ENCODE results near the gene IL36RN. TPM values are rescaled to one million over a fixed set of nuclear protein-coding genes. Genes with fewer than 3 reads are reported as not detected.

IL36RN gene
- total RNA-seq (2014; rRNA removed; shearing (Covaris generic)), result not detected in 2 replicates

DNA sequence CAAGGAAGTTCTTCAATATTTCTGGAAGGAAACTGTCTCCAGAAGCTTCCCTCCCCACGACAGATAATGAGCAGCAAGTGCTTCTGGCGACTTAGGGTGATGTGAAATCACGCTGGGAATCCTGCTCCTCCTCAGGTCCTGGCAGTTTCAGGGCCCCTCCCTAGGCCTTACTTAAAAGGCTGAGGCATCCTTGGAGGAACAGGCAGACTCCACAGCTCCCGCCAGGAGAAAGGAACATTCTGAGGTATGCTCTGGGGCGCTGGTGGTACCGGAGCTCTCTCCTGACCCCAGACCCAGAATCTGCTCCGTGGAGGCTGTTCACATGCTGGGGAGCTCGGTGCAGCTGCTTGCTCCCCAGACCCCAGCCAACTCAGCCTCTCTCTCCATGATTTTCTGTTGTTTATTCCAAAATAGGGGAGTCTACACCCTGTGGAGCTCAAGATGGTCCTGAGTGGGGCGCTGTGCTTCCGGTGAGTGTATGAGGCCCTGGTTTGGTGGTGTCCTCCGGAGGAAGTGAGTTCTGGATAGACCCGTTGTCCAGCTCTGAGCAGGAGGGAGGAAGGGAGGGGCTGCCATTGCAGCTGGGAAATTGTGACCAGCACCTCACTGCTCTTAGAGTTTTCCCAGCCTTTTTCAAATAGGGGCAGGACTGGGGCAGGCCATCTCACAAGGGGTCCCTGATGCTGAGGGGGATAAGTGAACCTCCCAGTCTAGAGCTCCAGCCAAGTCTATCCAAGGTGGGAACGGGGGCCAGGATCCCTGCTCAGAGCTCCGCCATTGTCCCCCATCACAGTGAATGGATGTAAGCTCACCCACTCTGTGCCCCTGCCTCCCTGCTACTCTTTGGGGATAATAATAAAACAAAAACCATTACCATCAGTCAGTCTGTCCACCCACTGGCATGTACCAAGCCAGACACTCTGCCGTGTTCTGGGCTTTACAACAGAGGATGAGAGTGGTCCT lies at the start of gene IL36RN:
TSS of gene IL36RN (plus strand) at position 201 of the 963 bp plus-strand sequence. CDS start at position 442, 241 bp downstream.
- DNase-seq (ENCODE audit: low spot score), result no peak

DNA sequence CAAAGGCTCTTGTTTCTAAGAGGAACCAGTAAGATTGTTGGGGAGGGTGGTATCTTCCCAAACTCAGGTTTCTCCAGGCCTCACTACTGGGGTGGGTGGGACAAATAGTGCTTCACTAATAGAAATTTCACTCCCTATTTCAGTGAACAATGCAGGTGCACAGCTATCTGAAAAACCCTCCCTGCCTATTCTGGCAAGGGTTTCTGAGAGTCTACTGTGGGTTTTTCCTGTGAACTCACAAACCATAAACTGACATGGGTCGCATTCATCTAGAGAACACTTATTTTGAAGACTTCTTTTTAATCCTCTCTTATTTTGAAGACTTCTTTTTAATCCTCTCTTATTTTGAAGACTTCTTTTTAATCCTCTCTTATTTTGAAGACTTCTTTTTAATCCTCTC lies 49.4 kb upstream of the IL36RN start:
- no peak for DNase-seq (ENCODE audit: low spot score)

DNA sequence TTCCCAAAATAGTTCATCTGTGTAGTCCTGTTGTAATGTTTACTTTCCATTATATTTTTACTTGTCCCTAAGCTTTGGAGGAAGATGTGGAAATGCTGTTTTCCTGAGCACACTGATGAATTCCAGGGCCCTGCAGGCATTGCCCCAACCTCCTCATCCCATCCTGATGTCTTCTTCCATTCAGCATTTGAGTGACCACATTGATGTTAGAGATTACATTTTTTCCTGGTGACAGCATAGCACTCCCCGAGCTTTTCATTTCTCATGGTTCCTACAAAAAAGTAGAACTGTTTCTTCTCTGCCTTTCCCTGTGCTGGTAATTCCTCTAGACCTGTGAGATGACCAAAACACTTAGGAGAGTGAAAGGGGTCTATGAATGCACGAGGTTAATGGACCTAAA lies 48.9 kb upstream of the IL36RN start:
- DNase-seq (ENCODE audit: low spot score), result no peak

DNA sequence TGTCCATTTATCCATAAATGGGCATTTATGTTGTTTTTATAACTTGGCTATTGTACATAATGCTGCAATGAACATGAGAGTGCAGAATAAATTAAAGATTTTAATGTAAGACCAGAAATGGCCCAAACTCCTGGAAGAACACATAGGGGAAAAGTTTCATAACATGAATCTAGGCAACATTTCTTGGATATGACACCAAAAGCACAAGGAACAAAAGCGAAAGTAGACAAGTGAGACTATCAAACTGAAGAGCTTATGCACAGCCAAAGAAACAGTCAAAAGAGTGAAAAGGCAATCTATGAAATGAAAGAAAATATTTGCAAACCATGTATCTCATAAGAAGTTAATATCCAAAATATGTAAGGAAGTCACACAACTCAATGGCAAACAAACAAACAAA lies 47.9 kb upstream of the IL36RN start:
- DNase-seq (ENCODE audit: low spot score), result no peak

DNA sequence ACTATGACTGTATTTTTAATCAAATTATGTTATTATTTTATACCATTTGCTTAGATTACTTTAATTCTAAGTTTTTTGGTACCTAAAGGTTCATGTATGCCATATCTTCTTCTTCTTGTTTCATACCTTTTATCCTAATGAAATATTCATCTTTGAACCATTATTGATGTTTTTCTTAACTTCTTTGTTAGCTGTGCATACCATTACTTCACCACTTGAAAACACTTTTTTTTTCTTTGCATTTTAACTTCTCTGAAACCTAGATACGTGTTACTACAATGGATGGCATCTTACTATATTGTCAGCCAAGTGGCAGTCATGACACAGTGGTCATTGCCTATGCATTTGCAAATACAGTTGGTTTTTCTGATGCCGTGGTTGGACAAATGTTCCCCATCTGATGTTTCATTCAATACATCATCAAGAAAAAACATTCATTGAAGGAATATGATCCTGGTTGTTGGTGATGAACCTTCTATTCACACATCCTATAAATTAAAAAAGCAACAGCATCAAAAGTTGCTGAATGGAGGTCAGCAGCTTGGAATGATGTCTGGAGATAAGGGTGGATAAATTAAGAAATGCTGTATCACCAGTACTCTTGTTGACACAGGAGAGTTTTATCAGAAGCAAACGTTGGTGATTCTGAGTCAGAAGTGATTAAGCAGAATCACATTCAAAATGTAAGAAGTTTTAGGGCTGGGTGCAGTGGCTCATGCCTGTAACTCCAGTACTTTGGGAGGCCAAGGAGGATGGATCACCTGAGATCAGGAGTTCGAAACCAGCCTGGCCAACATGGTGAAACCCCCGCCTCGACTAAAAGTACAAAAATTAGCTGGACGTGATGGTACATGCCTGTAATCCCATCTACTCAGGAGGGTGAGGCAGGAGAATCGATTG lies 46.3 kb upstream of the IL36RN start:
- DNase-seq (ENCODE audit: low spot score), result no peak

DNA sequence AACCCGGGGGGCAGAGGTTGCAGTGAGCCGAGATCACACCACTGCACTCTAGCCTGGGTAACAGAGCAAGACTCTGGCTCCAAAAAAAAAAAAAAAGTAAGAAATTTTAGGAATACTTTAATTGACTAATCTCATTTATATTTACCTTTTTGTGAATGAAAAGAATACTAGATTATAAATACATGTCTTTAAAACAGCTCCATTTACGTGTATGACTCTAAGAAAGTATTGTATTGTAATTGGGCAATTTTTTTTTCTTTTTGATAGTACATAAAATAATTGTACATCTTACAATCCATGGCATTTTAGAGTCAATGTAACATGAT lies 45.7 kb upstream of the IL36RN start:
- no peak for DNase-seq (ENCODE audit: low spot score)

DNA sequence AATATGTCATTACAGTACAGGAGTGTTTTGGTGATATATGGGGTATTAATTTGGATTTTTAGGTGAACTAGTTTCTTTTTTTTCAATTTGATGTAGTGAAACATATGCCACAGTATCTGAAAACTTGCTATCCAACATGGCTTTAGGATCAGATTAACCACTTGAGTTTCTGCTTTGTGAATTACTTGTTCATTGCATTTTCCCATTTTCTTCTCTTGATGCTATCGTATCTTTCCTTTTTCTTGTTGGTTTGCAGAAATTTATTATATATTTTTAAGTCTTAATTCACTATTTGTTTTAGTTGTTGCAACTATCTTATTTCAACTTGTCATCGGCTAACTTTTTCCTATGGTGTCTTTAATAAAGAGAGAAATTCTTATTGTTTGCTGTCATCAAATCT lies 44.9 kb upstream of the IL36RN start:
- DNase-seq (ENCODE audit: low spot score), result no peak

DNA sequence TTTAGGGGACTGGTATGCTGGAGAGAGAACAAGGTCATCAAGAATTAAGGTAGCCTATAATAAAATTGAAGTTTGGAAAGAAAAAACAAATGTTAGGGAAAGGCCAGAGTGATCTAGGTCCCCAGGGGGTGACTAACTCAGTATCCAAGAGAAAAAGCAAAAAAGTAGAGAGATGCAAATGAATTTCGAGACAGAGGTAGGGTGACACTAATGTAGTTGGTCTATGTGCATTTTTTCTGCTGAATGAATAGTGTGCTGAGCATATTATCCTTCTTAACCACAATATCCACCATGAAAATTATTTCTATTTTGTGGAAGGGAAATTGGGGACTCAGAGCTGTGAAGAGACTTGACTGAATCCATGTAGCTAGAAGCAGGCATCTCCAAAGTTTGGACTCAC lies 44.0 kb upstream of the IL36RN start:
- DNase-seq (ENCODE audit: low spot score), result no peak

DNA sequence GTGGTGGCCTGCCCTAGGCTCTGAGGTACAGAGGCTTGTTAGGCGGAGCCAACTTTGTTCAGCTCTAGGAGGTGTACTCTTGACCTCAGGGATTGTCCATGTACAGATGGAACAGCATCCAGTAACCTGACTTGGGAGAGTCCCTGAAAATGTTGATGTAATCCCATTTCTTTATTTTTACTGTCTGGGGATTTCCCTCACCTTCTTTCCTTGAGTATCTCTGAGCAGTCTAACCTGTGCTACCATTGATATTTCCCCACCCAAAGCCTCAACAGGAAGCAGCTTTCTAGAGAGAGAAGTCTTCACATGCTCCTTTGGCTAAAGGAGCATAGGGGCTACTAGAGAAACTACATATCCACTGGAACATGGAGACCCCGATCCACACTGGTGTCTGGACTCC lies 43.3 kb upstream of the IL36RN start:
- DNase-seq (ENCODE audit: low spot score), result no peak

DNA sequence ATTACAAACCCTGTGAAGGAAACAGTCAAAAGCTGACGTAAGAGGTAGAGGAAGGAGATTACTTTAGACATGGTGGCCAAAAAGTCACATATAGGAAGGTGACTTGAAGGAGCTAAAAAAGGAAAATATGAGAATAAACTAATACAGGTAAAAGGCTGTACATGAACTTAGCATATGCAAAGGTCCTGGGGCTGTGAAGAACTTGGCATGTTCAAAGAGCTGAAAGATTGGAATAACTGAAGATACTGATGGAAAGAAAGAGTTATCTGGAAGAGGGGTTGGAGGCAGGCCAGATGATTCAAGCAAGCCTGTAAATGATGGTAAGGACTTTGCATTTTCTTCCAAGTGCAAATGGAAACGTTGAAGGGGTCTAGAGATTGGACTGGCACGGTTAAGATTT lies 40.5 kb upstream of the IL36RN start:
- DNase-seq (ENCODE audit: low spot score), result no peak

DNA sequence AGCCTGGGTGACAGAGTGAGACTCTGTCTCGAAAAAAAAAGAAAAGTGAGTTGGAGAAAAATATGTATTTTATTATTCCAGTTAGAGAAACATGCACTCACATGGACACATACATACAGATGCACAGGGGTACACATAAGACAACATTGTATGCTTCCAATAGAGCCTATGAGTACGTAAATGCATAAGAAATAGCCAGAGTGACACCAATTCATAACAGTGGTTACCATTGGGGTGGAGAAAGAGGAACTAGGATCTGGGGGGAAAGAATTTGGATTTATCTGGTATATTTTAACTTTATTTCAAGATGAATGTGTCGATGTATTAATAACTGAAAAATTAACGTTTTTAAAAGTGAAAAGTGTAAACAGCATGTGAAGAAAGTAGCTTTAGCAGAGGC lies 37.7 kb upstream of the IL36RN start:
- DNase-seq (ENCODE audit: low spot score), result no peak

DNA sequence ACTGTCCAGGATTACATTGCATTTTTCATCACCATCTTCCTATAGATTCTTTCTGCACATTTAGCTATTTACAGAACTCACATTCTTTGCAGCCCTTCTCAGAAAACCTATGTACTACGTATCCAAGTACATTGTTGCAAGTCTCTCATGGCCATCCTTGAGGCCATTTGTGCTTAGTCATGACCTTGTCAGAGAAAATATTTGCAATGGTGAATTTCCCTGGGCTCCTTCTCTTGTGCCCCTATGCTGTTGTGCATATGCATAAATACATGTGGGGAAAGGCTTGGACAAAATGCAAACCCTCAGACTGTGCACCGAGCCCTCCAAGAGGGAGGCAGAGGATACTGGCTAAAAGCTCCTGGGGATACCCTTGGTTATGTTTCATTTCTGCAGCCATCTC lies 34.2 kb upstream of the IL36RN start:
- DNase-seq (ENCODE audit: low spot score), result no peak

DNA sequence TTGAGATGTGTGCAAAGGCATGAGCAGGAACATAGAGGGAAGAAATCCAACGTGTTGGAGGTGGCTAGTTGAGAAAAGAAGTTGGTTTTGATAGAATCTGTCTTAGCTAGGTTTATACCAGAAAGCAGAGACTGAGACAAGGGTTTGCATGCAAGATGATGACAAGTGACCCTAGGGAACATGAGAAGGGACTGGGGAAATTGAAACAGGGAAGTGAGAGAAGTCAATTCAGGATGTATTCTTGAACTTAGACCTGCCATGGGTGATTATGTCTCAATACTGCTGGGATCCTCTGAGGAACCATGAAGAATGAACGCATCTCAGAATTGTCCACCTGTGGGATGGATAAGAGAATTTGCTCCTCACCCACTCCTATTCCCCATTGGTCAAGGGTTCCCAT lies 33.3 kb upstream of the IL36RN start:
- DNase-seq (ENCODE audit: low spot score), result no peak

DNA sequence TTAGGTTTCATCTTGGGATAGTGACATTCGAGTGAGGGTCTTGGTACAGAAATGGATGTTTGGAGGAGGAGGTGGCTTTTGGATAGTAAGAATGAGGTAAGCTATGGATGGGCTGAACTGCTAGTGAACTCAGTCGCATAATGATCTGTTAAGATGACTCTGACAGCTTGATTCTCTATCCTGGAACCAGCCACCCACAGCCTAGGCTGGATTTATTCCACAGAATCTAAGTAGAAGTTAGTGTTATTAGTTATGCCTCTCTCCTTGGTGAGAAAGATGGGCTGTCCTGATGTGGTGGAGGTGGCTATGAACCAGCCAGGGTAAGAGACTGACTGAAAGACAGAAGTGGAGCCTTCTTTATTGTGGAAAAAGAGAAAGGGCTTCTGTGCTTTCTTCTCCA lies 31.3 kb upstream of the IL36RN start:
- no peak for DNase-seq (ENCODE audit: low spot score)

DNA sequence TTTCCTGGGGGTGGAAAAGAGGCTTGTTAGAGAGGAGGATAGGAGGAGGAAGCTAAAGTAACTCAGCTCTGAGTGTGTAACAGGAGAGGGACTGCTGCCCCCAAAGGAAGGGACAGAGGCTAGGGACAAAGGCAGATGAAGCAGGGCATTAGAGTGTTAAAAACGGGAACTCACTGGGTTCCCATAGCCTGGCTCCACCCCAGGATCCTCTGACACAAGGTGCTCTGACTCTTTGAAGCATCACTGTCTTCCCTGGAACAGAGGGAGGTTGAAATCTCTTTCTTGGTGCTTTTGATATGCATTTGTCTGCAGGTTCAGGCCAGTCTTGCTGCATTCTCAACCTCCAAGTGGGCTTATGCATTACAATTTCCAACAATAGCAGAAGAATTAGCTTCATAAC lies 30.9 kb upstream of the IL36RN start:
- DNase-seq (ENCODE audit: low spot score), result no peak

DNA sequence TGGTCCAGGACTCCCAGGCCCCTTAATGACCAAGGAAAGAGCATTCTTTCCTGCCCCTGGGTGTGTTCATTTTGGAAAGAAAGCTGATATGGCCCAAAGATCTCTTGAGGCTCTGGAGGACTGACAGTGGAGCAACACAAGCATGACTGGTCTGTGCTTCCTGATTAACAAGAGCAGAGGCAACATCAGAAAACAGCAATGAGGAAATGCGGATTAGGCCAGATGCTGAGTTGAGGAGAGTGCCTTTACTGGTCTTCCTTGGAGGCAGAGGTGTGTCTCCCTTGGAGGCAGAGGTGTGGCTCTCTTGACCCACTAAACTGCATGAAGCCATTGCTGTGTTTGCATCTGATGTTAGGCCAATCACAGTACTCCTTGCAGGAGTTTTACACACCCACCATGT lies 26.3 kb upstream of the IL36RN start:
- DNase-seq (ENCODE audit: low spot score), result no peak

DNA sequence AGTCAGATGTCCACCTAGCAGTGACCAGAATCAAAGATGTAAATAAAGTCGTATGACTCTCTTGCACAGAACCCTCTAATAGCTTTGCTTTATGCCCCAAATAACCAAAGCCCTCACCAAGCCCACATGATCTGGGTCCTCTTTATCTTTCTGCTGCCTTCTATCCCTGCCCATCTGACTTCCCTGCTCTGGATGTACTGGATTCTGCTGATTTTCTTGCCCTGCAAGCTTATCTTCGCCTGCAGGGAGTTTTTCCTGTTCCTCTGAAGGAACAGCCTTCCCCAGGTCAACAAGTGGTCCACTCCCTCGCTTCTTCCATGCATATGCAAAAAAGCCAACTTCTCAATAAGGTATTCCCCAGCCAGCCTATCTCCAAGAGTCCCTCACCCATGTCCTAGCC lies 25.0 kb upstream of the IL36RN start:
- DNase-seq (ENCODE audit: low spot score), result no peak

DNA sequence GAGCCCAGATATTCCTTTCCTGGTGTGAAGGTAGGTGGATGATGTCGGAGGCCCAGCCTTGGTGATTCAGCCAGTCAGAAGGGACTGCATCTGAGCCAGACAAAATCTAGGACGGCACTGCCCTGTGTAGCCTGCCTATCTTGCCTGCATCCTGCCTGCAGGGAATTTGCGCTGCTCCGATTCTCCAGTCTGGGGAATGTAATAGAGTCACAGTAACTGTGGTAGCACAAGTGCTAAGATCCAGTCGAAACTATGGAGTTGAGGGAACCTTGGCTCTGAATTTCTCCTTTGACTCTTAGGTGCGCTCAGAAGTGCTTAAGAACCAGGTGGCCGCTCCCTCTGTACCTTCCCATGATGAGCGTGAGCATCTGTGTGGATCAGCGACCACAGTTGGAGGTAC lies 22.2 kb upstream of the IL36RN start:
- no peak for DNase-seq (ENCODE audit: low spot score)

DNA sequence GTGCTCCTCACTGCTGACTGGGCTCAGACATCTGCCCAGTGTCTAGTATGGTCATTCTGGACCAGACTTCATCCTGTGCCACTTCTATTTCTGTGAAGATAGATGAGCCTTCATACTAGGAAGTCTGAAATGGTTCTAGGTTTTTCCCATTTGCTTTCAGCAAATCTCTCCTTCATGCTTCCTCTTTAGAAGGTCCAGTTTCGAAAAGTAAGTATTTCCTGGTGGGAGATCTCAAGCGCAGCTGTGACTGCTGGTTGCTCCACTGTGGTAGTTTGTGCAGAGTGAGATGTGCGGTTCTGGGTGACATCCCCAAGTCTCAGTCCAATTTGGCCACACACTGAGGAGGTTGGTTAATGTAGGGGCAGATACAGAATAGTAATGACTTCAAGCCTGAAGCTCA lies 20.7 kb upstream of the IL36RN start:
- DNase-seq (ENCODE audit: low spot score), result no peak

DNA sequence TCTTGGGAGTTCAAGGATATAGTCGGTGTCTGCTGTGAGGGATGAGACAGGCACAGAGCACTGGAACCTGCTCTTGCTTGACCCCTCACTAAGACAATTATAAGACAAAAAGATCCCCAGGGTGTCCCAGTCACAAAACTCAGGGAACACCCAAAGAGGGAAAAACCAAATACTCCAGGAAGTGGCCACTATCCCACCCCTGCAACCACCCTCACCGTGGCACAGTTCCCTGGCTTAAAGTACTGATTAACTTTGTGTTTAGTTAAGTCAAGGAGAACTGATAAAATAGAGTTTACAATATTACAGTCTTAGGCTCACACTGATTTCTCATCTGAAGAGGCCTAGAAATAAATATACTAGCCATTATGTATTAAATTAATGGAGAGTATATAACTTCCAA lies 19.8 kb upstream of the IL36RN start:
- DNase-seq (ENCODE audit: low spot score), result no peak

DNA sequence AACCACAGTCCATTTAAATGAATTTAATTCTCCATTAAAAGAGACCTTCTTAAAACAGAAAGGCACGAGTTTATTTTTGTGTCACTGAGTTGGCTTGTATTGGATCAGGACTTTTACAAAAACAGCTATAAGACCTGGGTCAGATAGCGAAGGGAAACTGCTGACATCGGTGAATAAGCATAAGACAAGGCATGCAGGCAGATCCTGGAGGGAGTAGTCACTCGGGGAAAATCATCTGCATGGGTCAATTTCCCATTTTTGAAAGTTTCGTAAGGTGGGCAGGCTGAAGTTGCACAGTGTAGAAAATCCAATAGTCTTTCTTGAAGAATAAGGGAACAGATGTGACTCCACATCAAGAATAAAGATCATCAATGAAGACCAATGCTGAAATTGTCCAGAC lies 19.3 kb upstream of the IL36RN start:
- no peak for DNase-seq (ENCODE audit: low spot score)

DNA sequence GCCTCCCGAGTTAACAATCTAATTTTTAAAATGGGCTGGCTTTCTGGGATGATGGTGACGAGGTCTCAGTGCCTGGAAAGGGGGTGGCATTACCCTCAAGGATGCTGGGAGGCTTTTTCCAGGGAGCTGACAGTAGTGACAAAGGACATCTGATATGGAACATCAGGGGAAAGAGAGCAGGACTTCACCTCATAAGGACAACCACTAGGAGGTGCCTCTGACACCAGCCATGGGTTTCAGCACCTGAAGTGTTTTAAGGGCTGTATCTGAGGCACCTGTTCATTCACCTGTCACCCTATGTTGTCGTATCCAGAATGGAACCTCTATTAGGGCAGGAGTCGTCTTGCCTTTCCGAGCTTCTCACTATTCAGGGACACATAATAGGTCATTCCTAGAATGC lies 17.1 kb upstream of the IL36RN start:
- DNase-seq (ENCODE audit: low spot score), result no peak

DNA sequence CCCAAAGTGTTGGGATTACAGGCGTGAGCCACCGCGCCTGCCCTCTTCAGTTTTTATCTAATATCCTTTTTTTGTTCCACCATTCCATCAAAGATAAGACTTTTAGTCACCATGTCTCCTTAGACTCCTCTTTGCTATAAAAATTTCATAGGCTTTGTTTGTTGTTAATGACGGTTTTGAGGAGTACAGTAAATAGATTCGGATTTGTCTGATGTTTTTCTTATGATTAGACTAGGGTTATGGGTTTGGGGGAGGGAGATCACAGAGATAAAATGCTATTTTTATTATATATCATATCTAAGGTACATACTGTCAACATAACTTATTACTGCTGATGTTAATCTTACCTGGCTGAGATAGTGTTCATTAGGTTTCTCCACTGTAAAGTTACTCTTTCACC lies 12.5 kb upstream of the IL36RN start:
- no peak for DNase-seq (ENCODE audit: low spot score)

All from H4 (cell line).